SK-N-SH (cell line): ENCODE data around the gene RSRP1.

ENCODE experiments used
- CHD2 ChIP-seq: fragments of 150-350 bp; IDR thresholded peaks from 2 replicates; pipeline ENCODE4 v1.6.1; 2018; ENCODE audit warnings: low read length; ENCODE audit not compliant: partially characterized antibody
- CTCF ChIP-seq: fragments of 200-600 bp; sonication (generic); IDR thresholded peaks from 2 replicates; pipeline ENCODE4 v1.6.1; 2017; ENCODE audit warnings: antibody characterized with exemption, mild to moderate bottlenecking, moderate library complexity
- EP300 ChIP-seq, 2 experiments: IDR thresholded peaks; 2 replicates each; pipeline versions ENCODE4 v1.4.0 to v1.6.1; 2012; ENCODE audit warnings: borderline replicate concordance in 1 of 2, low read depth in 1 of 2, low read length in 1 of 2
- EZH2phosphoT487 ChIP-seq: fragments of 200-600 bp; sonication (generic); IDR thresholded peaks from 2 replicates; pipeline ENCODE4 v1.6.1; 2017; ENCODE audit warnings: low read depth, mixed run types, mild to moderate bottlenecking, antibody characterized with exemption, moderate library complexity, borderline replicate concordance
- FOXM1 ChIP-seq: IDR thresholded peaks from 2 replicates; pipeline ENCODE4 v1.4.0; 2012; ENCODE audit warnings: low read depth, mild to moderate bottlenecking
- JUND ChIP-seq: IDR thresholded peaks from 2 replicates; pipeline ENCODE4 v1.4.0; 2012
- TCF12 ChIP-seq: IDR thresholded peaks from 2 replicates; pipeline ENCODE4 v1.4.0; 2012
- YY1 ChIP-seq: IDR thresholded peaks from 2 replicates; pipeline ENCODE4 v1.4.0; 2012; ENCODE audit warnings: low read depth, mild to moderate bottlenecking
- TF ChIP-seq, protein P1 (sequence below): IDR thresholded peaks from 2 replicates; pipeline ENCODE4; 2012

DNA sequence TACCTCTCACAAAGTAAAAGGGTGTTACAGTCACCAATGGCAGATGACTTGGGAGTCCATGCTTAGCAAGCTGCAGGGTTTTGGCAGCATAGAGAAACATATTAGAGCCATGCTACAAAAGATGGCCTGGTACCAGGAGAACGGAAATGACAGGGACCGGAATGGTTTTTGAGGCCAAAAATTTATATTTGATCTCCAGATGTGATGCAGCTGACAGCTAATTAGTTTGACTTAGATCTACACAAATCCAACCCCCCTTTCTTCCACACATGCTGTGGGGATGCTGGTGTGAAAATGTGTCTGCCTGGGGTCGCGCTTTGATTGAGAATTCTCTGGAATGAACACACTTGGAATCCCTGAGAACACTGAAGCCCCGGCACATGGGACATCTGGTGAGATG, 41.5 kb downstream of the RSRP1 start:
- TF ChIP-seq, protein P1, sequence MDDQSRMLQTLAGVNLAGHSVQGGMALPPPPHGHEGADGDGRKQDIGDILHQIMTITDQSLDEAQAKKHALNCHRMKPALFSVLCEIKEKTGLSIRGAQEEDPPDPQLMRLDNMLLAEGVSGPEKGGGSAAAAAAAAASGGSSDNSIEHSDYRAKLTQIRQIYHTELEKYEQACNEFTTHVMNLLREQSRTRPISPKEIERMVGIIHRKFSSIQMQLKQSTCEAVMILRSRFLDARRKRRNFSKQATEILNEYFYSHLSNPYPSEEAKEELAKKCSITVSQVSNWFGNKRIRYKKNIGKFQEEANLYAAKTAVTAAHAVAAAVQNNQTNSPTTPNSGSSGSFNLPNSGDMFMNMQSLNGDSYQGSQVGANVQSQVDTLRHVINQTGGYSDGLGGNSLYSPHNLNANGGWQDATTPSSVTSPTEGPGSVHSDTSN: no peak
- TF ChIP-seq CTCF: no peak
- TF ChIP-seq TCF12: no peak
- no peak for TF ChIP-seq YY1
- TF ChIP-seq EP300 (IDR thresholded peaks at IDR 0.05; ENCODE audit: borderline replicate concordance in 1 of 2, low read depth in 1 of 2, low read length in 1 of 2): no peak
- no peak for TF ChIP-seq CHD2
- TF ChIP-seq EZH2phosphoT487: no peak
- no peak for TF ChIP-seq FOXM1
- TF ChIP-seq JUND: no peak
